NCI-H446 treated with DMSO at 0.1 percent for 48 hours (cell line): ENCODE data around the gene TOP3A.

Source experiments
- DNase-seq: peaks from one replicate; lab custom pipeline; 2025; lab: John Stamatoyannopoulos, UW

The TOP3A gene

DNA sequence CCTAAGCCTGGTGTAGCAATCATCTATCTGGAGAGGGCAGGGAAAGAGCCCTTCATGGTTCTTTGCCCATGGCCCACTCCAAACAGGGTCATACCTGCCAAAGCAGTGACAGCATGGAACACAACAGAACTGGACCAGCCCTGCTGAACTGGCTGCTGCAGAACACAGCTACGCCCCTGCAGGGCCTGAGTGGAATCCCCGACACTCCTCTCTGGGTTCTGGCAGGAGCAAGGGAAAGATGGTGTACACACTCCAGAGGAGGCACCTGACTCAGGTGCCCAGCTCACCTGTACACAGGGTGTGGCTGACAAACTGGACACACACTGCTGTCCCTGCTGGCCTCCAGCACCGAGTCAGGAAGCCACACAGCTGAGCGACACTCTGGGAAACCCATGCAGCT is 34.5 kb downstream of the TOP3A start:
- DNase-seq: no peak

DNA sequence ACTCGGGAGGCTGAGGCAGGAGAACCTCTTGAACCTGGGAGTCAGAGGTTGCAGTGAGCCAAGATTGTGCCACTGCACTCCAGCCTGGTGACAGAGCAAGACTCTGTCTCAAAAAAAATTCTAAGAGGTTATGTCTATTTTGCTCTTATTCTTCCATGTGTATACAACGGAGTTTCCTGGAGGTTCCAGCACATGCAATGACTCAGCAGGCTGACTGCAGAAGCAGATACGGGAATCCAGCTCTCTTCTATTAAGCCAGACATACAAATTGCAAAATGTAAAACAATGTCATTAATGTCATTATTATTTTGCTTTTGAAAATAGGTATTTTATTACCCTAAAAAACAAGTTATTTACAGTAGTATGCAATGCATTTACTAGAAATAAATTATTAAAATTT is 35.9 kb downstream of the TOP3A start:
- no peak for DNase-seq

GRCh38 chr17:18277076-18277475 is 37.7 kb downstream of the TOP3A start:
- DNase-seq: no peak

DNA sequence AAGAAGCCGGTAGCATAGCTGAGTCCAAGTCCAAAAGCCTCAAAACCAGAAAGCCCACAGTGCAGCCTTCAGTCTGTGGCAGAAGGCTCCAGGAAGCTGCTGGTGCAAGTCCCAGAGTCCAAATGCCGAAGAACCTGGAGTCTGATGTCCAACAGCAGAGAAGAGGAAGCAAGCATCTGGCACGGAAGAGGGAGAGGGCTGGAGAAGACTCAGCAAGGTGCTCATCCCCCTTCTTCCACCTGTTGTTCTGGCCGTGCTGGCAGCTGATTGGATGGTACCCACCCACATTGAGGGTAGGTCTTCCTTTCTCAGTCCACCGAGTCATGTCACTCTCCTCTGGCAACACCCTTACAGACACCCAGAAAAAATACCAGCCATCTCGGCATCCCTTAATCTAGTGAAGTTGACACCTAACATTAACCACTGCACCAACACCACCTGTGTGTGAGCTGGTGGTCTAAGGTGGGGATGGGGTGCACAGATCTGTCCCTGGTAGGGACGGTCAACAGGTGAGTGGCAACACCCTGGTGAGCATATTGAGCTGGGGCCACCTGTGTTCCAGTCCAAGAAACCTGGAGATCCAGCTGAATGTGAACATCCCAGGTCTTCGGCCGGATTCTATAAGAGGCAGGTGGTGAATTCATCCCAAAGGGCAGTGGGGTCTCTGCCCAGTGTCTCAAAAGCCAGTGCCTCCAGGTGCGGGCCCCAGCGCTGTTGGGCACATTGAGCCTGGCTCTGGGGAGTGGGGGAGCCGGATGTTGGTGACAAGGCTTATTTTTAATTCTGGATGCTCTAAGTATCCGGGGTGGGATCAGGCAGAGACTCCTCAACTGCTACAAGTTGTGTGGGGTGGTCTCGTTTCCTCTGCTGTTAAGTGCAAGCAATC is 44.5 kb downstream of the TOP3A start:
- DNase-seq: no peak

- no peak for DNase-seq
Observed at GRCh38 chr17:18267927-18268711, 46.7 kb downstream of the TOP3A start.

DNA sequence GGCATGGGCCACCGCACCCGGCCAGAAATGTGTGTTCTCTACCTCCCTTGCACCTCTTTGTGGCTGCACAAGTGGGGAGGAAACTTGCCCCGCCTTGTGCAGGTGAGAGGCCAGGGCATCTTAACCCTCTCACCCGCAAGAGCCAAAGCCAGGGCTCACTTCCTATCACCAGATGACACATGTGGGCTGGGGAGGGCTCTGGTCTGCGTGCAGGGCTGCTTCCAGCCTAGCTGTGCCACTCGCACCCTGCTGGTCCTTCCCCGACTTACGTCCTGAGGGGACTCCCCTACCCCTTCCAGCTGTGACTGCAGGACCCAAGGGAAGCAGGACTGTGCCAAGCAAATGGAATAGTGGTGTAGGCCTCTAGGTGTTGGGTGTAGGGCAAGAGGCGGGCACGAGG is 47.4 kb downstream of the TOP3A start:
- no peak for DNase-seq

GRCh38 chr17:18263885-18264682 is 50.7 kb downstream of the TOP3A start:
- no peak for DNase-seq

DNA sequence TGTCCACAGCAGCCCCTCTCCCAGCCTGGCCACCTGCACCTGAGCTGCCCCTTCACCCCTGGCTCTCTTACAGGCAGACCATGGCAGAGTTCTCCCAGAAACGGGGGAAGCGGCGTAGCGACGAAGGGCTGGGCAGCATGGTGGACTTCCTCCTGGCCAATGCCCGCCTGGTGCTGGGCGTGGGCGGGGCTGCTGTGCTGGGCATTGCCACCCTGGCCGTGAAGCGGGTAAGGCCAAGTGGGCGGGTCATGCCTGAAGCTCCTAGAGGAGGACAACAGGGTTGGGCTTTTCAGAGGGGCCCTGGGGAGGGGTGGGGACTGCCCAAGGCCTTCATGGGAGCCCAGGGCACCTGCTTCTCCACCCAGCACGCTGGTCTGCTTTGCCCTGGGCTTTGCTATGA is 52.2 kb downstream of the TOP3A start:
- DNase-seq: no peak

DNA sequence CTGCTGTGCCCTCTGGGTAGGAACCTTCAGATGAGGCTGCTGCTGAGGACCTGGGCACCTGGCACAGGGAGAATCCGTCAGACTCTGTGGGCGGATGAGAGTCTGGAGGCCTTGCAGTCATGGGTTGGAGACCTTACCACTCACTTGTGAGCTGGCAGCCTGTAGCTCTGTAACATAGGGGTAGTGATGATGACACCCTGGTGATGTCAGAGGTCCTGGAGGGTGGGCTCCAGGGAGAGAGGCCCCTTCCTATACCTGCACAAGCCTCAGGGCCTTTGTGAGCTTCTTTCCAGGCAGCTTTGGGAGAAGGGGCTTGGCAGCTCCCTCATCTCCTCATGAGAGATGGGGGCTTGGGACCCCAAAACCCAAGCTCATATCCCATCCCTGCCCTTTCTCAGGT is 52.7 kb downstream of the TOP3A start:
- no peak for DNase-seq

DNA sequence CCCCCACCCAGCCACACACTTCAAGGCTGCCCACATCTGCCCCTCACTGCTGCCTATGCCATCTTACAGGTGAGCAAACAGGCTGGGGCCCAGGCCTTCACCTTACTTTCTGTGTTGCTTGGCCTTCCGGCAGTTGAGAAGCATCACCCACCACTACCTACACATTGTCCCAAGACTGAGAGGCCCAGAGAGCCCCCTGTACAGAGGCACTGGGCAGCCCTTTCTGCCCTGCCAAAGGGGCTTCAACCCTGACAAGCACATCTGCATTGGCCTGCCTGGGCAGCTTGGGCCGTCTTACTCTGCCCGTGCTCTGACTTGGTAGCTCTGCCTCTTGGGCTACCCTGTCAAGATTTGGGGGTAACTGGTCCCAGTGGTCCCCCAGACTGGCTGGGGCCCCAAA is 53.1 kb downstream of the TOP3A start:
- no peak for DNase-seq

GRCh38 chr17:18261146-18261515 is 53.7 kb downstream of the TOP3A start:
- no peak for DNase-seq

DNA sequence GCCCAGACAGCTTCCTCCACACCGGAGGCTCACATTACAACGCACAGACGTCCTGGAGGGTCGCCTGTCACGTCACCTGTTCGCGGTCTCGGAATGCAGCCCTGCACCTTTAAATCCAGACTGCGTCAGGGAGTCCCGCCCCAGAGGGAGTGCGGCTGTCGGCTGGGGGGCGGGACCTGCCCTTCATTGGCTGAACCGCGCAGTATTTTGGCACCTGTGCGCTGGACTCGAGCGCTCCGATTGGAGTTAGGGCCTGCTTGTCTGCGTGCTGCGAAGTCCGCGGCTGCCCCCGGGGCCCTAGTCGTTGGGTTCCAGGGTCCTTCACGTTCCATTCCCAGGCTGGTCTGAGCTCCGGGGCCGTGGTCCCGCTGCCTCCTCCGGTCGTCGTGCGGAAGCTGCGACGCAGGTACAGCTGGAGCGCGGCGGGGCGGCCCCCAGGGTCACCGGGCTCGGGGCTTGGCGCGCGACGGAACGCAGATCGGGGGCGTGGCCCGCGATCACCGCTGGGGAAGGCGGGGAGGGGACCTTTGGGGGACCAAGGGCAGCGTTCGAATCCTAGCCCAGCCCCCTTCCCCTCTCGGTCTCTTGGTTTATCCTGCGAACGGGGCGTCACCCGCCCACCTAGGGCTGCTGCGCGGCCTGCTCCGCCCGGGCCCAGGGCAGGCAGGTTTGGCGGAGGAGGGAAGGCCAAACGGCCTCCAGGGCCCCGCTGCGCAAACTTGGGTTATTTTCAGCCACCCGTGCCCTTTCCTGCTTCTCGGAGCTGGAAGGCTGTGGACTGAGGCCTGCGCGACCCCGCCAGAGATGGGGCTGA is 54.3 kb downstream of the TOP3A start, which contains the start of gene MIEF2:
Gene MIEF2 (plus strand): TSS at position 331 of the 814 bp plus-strand sequence. CDS start 2,059 bp downstream, outside the sequence.
- peak; percentile 77 for DNase-seq

- DNase-seq: no peak
Observed at GRCh38 chr17:18259621-18260331, 55.0 kb downstream of the TOP3A start.

- DNase-seq: no peak
Observed at GRCh38 chr17:18258356-18259038, 56.3 kb downstream of the TOP3A start, which contains the start of gene FLII. FLII (minus strand) TSS chr17:18258738; CDS start chr17:18258690, 48 bp downstream.

DNA sequence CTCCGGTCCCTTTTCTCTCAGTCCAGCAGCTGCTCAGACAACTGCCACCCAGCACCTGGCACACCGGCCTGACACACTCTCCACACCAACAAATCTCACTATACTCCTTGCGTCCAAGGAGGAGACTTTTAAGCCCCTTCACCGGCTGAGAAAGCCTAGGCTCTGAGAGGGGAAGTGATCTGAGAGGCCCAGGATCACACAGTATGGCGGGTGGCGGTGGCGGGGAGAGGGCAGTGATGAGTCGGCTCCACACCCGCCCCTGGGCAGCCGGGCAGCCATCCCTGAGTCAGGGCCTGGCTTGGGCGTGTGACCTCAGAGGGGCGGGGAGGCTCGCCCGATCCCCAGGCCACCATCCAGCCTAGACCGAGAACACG is 56.8 kb downstream of the TOP3A start:
- DNase-seq: no peak

GRCh38 chr17:18257268-18257981 is 57.4 kb downstream of the TOP3A start:
- no peak for DNase-seq

DNA sequence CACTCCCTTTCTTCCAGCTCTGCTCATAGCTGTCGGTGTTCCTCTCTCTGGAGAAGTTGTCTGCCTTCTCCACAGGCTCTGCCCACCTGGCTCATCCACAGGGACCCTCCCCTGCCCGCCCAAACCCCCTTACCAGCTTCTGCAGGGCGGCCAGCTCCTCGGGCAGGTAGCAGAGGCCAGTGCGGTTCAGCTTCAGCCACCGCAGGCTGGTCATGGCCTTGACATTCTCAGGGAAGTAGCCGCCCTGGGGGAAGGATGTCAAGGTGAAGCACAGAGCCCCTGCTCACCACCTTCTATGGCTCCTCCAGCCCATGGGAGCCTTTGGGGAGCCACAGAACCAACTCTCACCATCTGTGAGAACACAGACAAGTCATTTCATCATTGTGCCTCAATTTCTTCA is 58.0 kb downstream of the TOP3A start:
- DNase-seq: no peak

GRCh38 chr17:18256351-18256750 is 58.4 kb downstream of the TOP3A start:
- DNase-seq: no peak

DNA sequence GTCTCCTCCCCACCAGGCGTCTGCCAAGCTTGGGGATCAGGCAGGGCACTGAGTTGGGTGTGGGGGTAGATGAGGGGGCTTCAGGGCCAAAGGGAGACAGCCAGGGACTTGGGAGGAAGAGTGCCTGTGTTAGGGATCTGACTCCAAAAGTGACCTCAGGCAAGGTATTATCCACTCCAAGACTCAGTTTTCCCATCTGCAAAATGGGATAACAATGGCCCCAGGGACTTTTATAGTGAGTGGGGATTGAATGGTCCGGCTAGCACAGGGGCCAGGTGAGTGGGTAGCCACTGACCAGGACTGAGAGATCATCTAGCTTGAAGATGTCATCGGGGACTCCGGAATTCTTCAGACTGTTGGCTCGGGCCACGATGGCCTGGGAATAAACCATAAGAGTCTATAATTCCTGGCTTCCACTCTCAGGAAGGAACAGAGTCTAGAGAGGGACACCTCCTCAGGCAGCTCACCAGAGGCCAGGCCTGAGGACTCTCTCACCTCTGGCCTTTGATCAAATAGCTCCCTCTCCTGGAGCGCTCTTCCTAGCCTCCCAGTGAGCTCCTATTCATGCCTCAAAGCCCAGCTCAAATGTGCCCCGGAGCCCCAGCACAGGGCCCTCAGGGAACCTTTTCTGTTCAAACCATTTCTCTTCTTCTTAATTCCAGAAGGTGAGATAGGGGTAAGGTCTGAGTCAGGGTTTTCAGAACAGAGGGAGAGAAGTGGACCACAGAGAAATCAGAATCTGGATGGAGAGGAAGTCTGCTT is 59.7 kb downstream of the TOP3A start:
- no peak for DNase-seq
